Measurements from ENCODE around the gene CTDSP2.
A peak's percentile ranks its signal among the peaks of the same experiment; 100 is the strongest.
"Not testable (repeated sequence)": the region's sequence is repeated elsewhere in the genome, so short reads cannot be mapped to it uniquely, and the experiment has no call there.

The CTDSP2 gene

DNA sequence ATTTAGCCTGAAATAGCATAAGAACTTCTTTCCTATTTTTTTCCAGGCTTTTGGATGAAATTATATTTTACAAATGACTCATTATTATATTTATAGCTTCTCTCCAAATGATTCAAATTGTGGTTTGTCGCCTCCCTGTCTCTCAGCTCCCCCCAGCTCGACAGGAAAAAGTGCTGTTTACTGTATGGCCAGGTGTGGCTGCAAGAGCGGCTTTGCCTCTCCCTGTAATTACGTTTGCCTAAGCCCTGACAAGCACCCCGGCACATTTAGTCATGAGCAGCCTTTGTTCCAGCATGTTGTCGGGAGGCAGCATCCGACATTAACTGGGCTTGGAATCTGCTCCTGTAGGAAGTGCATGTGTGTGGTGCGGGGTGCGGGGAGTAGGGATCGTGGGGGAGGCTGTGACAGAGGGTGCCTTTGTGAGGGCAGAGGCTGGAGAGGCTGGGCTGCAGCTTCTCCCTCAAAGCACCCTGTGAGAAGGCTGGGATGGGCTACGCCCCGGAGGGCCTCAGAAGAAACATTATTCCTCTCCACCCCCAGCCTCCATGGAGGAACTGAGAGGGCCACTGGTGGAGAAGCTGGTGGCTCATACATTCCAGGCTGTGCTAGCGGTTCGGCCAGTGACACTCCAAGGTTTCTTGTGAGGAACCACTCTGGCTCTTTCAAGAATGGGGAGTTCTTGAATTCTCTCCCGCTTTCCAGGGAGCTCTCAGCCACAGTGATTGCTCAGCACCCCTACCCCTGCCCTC is 42.1 kb upstream of the CTDSP2 start:
- H3K9me3 ChIP-seq (ENCODE audit: insufficient read depth, low read depth, low read length): 0 out of 2 replicates have a peak, but pooled peaks cover 4% of the 10 kb centered on the region
- H3K27me3 ChIP-seq (ENCODE audit: insufficient read depth, low read length): peaks cover 17% of the 10 kb centered on the region; the same call in 1 of the 2 replicates
- peaks cover 21% of the 10 kb centered on the region for H3K4me1 ChIP-seq (ENCODE audit: insufficient read depth, low read length)
- no peaks in the 10 kb centered on the region for H3K36me3 ChIP-seq (ENCODE audit: insufficient read depth, low read depth, low read length)
- H3K4me3 ChIP-seq (ENCODE audit: low read length): peak overlapping the region; percentile 34; the same call in 1 of the 2 replicates
- H3K9ac ChIP-seq (ENCODE audit: low read depth, low read length): peak overlapping the region; percentile 39; the same call in 1 of the 2 replicates
- H3K27ac ChIP-seq (ENCODE audit: low read length): no peak overlapping the region

DNA sequence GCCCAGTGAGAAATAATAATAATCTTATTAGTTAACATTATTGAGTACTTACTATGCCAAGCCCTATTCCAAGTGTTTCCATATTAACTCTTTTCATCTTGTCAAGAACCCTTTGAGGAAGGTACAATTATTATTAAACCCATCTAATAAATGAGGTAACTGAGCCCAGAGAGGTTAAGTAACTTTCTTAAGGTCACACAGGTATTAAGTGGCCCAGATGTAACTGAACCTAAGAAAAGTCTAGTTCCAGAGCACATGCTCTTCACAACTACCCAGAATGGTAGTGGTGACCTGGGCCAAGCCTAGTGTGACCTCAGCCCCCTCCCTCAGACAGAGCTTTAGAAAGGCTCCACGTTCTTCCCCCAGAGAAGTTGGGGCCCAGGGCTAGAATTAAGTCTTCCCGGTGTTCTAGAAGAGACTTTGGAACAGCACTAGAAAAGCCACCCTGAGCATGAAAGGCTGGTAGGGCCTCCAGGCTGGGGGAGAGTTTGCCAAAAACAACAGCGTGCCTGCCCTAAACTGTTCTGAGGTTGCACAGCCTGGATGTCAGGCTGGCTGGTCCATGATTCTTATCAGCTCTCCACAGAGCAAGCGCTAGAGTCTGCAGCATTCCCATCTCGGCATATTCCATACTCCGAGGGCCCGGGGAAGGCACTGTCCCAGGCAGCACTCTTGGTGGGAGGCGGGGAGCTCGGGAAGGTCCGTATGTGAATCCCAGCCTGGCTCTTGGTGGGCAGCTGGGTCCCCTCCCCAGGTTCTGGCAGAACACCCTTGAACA is 41.3 kb upstream of the CTDSP2 start:
- Histone ChIP-seq H3K27ac (ENCODE audit: low read length) (no peak overlapping the region), H3K9me3 (ENCODE audit: insufficient read depth, low read depth, low read length) (0 out of 2 replicates have a peak, but pooled peaks cover 4% of the 10 kb centered on the region), H3K9ac (ENCODE audit: low read depth, low read length) (peak overlapping the region; percentile 39; the same call in 1 of the 2 replicates), H3K36me3 (ENCODE audit: insufficient read depth, low read depth, low read length) (no peaks in the 10 kb centered on the region), H3K4me3 (ENCODE audit: low read length) (peak overlapping the region; percentile 34; the same call in 1 of the 2 replicates), H3K4me1 (ENCODE audit: insufficient read depth, low read length) (peaks cover 18% of the 10 kb centered on the region), H3K27me3 (ENCODE audit: insufficient read depth, low read length) (peaks cover 17% of the 10 kb centered on the region; the same call in 1 of the 2 replicates)

DNA sequence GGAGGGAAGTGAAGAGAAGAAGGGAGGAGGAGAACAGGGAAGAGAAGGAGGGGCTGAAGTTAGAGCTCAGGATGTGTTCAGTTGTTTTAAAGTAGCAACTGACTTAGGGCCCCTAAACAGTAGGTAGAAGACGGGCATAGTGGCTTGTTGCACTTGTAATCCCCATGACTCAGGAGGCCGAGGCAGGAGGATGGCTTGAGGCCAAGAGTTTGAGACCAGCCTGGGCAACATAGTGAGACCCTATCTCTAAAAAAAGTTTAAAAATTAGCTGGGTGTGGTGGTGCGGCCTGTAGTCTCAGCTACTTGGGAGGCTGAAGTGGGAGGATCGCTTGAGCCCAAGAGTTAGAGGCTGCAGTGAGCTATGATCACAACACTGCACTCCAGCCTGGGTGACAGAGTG is 40.4 kb upstream of the CTDSP2 start:
- H3K27me3 ChIP-seq (ENCODE audit: insufficient read depth, low read length): peaks cover 17% of the 10 kb centered on the region
- H3K27ac ChIP-seq (ENCODE audit: low read length): not testable (repeated sequence)

DNA sequence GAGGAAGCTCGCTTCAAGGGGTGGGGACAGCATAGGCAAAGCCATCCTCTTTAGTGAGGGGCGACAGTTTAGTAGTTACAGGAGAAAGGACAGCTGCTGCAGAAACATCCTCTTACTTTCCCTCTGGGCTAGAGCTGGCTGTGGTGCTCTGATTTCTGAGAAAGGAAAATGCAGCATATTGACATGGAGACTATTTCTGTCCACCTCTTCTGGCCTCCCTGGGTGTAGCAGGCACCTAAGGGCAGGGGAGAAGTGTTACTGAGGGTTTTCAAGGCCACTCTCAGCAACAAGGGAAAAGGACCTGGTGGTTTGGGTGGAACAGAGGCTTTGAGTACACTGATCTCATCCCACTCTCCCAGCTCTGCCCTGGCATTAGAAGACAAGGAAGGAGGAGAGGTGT is 40.0 kb upstream of the CTDSP2 start:
- Histone ChIP-seq H3K9ac (ENCODE audit: low read depth, low read length) (no peak overlapping the region), H3K4me1 (ENCODE audit: insufficient read depth, low read length) (peaks cover 18% of the 10 kb centered on the region), H3K36me3 (ENCODE audit: insufficient read depth, low read depth, low read length) (no peaks in the 10 kb centered on the region), H3K9me3 (ENCODE audit: insufficient read depth, low read depth, low read length) (0 out of 2 replicates have a peak, but pooled peaks cover 4% of the 10 kb centered on the region), H3K27ac (ENCODE audit: low read length) (no peak overlapping the region), H3K4me3 (ENCODE audit: low read length) (no peak overlapping the region), H3K27me3 (ENCODE audit: insufficient read depth, low read length) (peaks cover 17% of the 10 kb centered on the region)

More for the DNA sequence above, 40.4 kb upstream of the CTDSP2 start:
- not testable (repeated sequence) for H3K36me3 ChIP-seq (ENCODE audit: insufficient read depth, low read depth, low read length); H3K4me3 ChIP-seq (ENCODE audit: low read length); H3K9me3 ChIP-seq (ENCODE audit: insufficient read depth, low read depth, low read length); H3K9ac ChIP-seq (ENCODE audit: low read depth, low read length)
- peaks cover 18% of the 10 kb centered on the region for H3K4me1 ChIP-seq (ENCODE audit: insufficient read depth, low read length)

DNA sequence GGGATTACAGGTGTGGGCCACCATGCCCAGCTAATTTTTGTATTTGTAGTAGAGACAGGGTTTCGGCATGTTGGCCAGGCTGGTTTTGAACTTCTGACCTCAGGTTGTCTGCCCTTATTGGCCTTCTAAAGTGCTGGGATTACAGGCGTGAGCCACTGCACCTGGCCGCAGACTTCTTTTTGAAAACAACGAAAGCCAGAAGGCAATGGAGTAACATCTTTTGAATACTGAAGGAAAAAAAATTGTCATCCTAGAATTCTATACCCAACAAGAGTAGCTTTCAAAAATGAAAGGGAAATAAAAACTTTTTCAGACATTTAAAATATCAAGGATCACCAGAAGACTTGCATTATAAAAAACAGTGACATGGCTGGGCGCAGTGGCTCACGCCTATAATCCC is 38.7 kb upstream of the CTDSP2 start:
- Histone ChIP-seq H3K27ac (ENCODE audit: low read length) (no peak overlapping the region), H3K36me3 (ENCODE audit: insufficient read depth, low read depth, low read length) (no peaks in the 10 kb centered on the region), H3K9me3 (ENCODE audit: insufficient read depth, low read depth, low read length) (0 out of 2 replicates have a peak, but pooled peaks cover 4% of the 10 kb centered on the region), H3K27me3 (ENCODE audit: insufficient read depth, low read length) (peaks cover 17% of the 10 kb centered on the region), H3K4me3 (ENCODE audit: low read length) (no peak overlapping the region), H3K4me1 (ENCODE audit: insufficient read depth, low read length) (peaks cover 18% of the 10 kb centered on the region), H3K9ac (ENCODE audit: low read depth, low read length) (no peak overlapping the region)

DNA sequence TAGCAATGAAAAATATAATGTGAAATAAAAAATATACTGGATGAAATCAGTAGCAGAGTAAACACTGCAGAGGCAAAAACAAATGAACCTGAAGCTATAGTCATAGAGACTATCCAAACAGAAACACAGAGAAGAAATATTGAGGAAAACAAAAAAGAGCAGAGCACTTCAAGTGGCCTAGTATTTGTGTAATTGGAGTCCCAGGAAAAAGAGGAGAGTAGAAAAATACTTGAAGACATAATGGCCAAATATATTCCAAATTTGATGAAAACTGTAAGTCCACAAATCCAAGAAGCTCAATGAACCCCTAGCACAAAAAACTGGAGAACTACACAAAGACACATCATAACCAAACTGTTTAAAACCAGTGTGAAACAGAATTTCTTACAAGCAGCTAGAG is 37.2 kb upstream of the CTDSP2 start:
- Histone ChIP-seq H3K4me3 (ENCODE audit: low read length) (no peak overlapping the region), H3K27me3 (ENCODE audit: insufficient read depth, low read length) (peaks cover 9% of the 10 kb centered on the region), H3K27ac (ENCODE audit: low read length) (no peak overlapping the region), H3K4me1 (ENCODE audit: insufficient read depth, low read length) (peaks cover 9% of the 10 kb centered on the region), H3K9ac (ENCODE audit: low read depth, low read length) (no peak overlapping the region), H3K9me3 (ENCODE audit: insufficient read depth, low read depth, low read length) (0 out of 2 replicates have a peak, but pooled peaks cover 4% of the 10 kb centered on the region), H3K36me3 (ENCODE audit: insufficient read depth, low read depth, low read length) (no peaks in the 10 kb centered on the region)

DNA sequence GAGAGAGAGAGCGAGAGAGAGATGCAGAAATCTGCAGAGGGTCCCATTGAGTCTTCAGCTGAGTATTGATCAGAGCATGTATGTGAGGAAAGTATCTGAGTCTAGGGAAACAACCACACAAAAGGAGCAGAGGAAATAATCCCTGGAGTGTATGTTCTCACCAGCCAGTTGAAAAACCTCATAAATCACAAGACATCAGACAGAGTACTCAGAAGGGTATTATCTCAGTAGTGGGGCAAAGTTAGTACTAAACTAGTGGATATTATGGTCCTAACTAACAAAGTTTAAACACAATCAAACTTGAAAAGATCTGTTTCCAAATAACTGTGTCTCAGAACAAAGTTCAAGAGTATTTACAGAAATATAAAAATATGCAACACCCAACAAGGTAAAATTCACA is 36.5 kb upstream of the CTDSP2 start:
- Histone ChIP-seq H3K9me3 (ENCODE audit: insufficient read depth, low read depth, low read length) (0 out of 2 replicates have a peak, but pooled peaks cover 4% of the 10 kb centered on the region), H3K4me3 (ENCODE audit: low read length) (no peak overlapping the region)

DNA sequence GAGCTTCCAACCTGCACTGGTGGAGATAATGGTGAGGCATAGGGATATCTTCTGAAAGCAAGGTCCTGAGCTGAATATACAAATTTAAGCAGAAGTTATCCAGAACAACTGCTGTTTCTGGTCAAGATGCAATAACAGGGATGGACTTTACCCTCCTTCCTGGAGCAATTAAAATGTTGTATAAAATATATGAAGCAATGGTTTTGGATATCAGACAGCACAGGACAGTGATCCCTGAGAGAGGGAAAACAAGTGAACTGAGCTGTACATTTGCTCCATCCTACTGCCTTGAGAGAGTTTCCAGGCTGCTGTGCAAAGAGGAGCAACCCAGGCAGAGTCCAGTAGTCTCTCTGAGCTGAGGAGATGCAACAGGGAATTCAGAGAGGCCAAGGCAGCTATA is 36.0 kb upstream of the CTDSP2 start:
- Histone ChIP-seq H3K4me1 (ENCODE audit: insufficient read depth, low read length) (no peaks in the 10 kb centered on the region; the same call in 1 of the 2 replicates), H3K9me3 (ENCODE audit: insufficient read depth, low read depth, low read length) (0 out of 2 replicates have a peak, but pooled peaks cover 4% of the 10 kb centered on the region), H3K9ac (ENCODE audit: low read depth, low read length) (no peak overlapping the region), H3K36me3 (ENCODE audit: insufficient read depth, low read depth, low read length) (no peaks in the 10 kb centered on the region), H3K4me3 (ENCODE audit: low read length) (no peak overlapping the region), H3K27ac (ENCODE audit: low read length) (no peak overlapping the region), H3K27me3 (ENCODE audit: insufficient read depth, low read length) (peaks cover under 1% of the 10 kb centered on the region)

More for the DNA sequence above, 36.5 kb upstream of the CTDSP2 start:
- Histone ChIP-seq H3K4me1 (ENCODE audit: insufficient read depth, low read length) (peaks cover 5% of the 10 kb centered on the region; the same call in 1 of the 2 replicates), H3K36me3 (ENCODE audit: insufficient read depth, low read depth, low read length) (no peaks in the 10 kb centered on the region), H3K9ac (ENCODE audit: low read depth, low read length) (no peak overlapping the region), H3K27ac (ENCODE audit: low read length) (no peak overlapping the region), H3K27me3 (ENCODE audit: insufficient read depth, low read length) (peaks cover 6% of the 10 kb centered on the region)

DNA sequence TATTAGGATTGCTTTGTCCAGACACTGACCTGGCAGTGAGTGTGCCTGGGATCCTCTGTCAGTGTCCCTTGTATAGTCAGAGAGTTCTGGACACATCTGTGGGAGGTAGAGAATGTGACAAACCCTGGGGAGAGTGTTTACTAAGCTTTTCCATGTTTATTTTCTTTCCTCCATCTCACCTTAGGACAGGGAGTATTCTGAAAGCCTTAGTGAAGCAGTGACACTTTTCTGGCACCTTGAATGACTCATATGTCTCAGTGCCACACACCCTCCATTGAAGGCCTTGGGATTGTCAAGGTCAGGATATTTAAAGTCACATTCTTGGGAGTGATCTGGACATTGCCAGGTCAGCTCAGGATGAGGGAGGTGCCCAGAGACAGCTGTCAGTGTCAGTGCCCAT is 34.9 kb upstream of the CTDSP2 start:
- H3K36me3 ChIP-seq (ENCODE audit: insufficient read depth, low read depth, low read length): no peaks in the 10 kb centered on the region
- H3K4me1 ChIP-seq (ENCODE audit: insufficient read depth, low read length): no peaks in the 10 kb centered on the region
- H3K9ac ChIP-seq (ENCODE audit: low read depth, low read length): no peak overlapping the region
- no peaks in the 10 kb centered on the region; the same call in 1 of the 2 replicates for H3K27me3 ChIP-seq (ENCODE audit: insufficient read depth, low read length)
- no peak overlapping the region for H3K4me3 ChIP-seq (ENCODE audit: low read length)
- 0 out of 2 replicates have a peak, but pooled peaks cover 4% of the 10 kb centered on the region for H3K9me3 ChIP-seq (ENCODE audit: insufficient read depth, low read depth, low read length)
- H3K27ac ChIP-seq (ENCODE audit: low read length): no peak overlapping the region

DNA sequence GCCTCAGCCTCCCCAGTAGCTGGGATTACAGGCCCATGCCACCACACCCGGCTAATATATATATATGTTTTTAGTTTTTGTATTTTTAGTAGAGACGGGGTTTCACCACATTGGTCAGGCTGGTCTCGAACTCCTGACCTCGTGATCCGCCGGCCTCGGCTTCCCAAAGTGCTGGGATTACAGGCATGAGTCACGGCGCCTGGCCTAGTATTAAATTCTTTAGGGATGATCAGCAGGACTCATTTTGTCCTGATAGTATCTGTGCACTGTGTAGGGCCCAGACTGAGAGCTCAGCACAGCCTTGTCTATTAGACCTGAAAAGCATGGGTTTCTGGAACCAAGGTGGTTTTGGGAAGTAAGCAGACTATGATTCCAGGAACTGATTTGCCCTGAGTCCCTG is 34.5 kb upstream of the CTDSP2 start:
- H3K9ac ChIP-seq (ENCODE audit: low read depth, low read length); H3K36me3 ChIP-seq (ENCODE audit: insufficient read depth, low read depth, low read length); H3K4me1 ChIP-seq (ENCODE audit: insufficient read depth, low read length): not testable (repeated sequence)

DNA sequence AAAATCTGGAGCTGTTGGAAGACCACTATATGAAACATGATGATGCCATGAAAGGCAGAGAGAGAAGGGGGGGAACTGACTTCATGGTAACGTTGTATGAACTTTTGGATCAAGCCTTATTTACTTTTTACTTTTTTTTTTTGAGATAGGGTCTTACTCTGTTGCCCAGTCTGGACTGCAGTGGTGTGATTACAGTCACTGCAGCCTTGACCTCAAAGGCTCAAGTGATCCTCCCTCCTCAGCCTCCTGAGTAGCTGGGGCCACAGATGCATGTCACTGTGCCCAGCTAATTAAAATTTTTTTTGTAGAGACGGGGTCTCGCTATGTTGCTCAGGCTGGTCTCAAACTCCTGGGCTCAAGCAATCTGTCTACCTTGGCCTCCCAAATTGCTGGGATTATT is 31.3 kb upstream of the CTDSP2 start:
- no peaks in the 10 kb centered on the region for H3K9me3 ChIP-seq (ENCODE audit: insufficient read depth, low read depth, low read length)
- H3K9ac ChIP-seq (ENCODE audit: low read depth, low read length): no peak overlapping the region
- no peaks in the 10 kb centered on the region for H3K36me3 ChIP-seq (ENCODE audit: insufficient read depth, low read depth, low read length)
- no peak overlapping the region for H3K4me3 ChIP-seq (ENCODE audit: low read length)
- no peaks in the 10 kb centered on the region for H3K4me1 ChIP-seq (ENCODE audit: insufficient read depth, low read length)
- no peak overlapping the region for H3K27ac ChIP-seq (ENCODE audit: low read length)
- H3K27me3 ChIP-seq (ENCODE audit: insufficient read depth, low read length): no peaks in the 10 kb centered on the region; the same call in 1 of the 2 replicates

More for the DNA sequence above, 34.5 kb upstream of the CTDSP2 start:
- H3K27me3 ChIP-seq (ENCODE audit: insufficient read depth, low read length); H3K9me3 ChIP-seq (ENCODE audit: insufficient read depth, low read depth, low read length); H3K4me3 ChIP-seq (ENCODE audit: low read length); H3K27ac ChIP-seq (ENCODE audit: low read length): not testable (repeated sequence)

Measured in iPS-20b (cell line).